Gastrocnemius medialis (tissue), 4 donors: ENCODE data around the gene KRTAP10-2. TPM values are rescaled to one million over a fixed set of nuclear protein-coding genes. Genes with fewer than 3 reads are reported as not detected.

Experiments used
- ATAC-seq, 2 donors: fragments of 150-250 bp; one replicate each; pipeline ENCODE4 v1.9.1; 2016
- DNase-seq, 2 donors: peaks; one replicate each; pipeline ENCODE4 v3.0.0-alpha.2; 2019
- H3K27ac ChIP-seq, 4 donors: fragments of 200-600 bp; sonication (generic); 1 replicate in 1 of 4; 2 replicates in 3 of 4; pipeline ENCODE4 v1.5.1; 2016 to 2018; ENCODE audit warnings: mild to moderate bottlenecking in 2 of 4, moderate library complexity in 1 of 4
- H3K27me3 ChIP-seq, 3 donors: fragments of 200-600 bp; sonication (generic) in 2 of 3; 1 replicate in 1 of 3; 2 replicates in 2 of 3; pipeline versions ENCODE4 v1.5.1 to v1.6.0; 2016 to 2019; ENCODE audit warnings: mild to moderate bottlenecking in 1 of 3, moderate library complexity in 1 of 3
- H3K36me3 ChIP-seq, 2 donors: fragments of 200-600 bp; sonication (generic) in 1 of 2; one replicate each; pipeline ENCODE4 v1.5.1; 2017 to 2018
- H3K4me1 ChIP-seq, 2 donors: fragments of 200-600 bp; sonication (generic) in 1 of 2; one replicate each; pipeline ENCODE4 v1.5.1; 2016 to 2017; ENCODE audit warnings: mild to moderate bottlenecking in 2 of 2
- H3K4me3 ChIP-seq, 4 donors: fragments of 200-600 bp; sonication (generic) in 3 of 4; 1 replicate in 1 of 4; 2 replicates in 3 of 4; pipeline ENCODE4 v1.5.1; 2016 to 2019; ENCODE audit warnings: mild to moderate bottlenecking in 2 of 4
- H3K9me3 ChIP-seq, 3 donors: fragments of 200-600 bp; sonication (generic) in 2 of 3; 1 replicate in 1 of 3; 2 replicates in 2 of 3; pipeline ENCODE4 v1.5.1; 2016 to 2019
- POLR2A ChIP-seq, 2 donors: fragments of 450-650 bp; IDR thresholded peaks; one replicate each; pipeline ENCODE4 v1.6.1; 2017; ENCODE audit warnings: antibody characterized with exemption in 2 of 2, mild to moderate bottlenecking in 2 of 2, moderate library complexity in 2 of 2
- in situ Hi-C, 4 donors: fragments of 200-750 bp; cut with MboI; loops; one replicate each; pipeline versions ENCODE4 v1.15.0 to v1.8.0; 2017; ENCODE audit warnings: low sequenced_read_pairs in 4 of 4
- intact Hi-C: fragments of 100-400 bp; cut with DNase I; formaldehyde crosslinking; loops from one replicate; pipeline ENCODE4 v1.15.1; 2023; ENCODE audit warnings: low total_unique reads
- total RNA-seq, 4 donors: library from RNA; depleted of rRNA; stranded (reverse); fragments of >200 nt; gene quantifications; one replicate each; pipeline versions ENCODE4 v1.1.0 to v1.2.3, GENCODE V29; 2016
- TF ChIP-seq, protein P1 (sequence below), 5 experiments: fragments of 450-650 bp in 3 of 5; fragments of 200-600 bp in 2 of 5; sonication (generic) in 2 of 5; IDR thresholded peaks in 4 of 5; conservative IDR thresholded peaks in 1 of 5; 1 replicate in 4 of 5; 2 replicates in 1 of 5; pipeline ENCODE4 v1.5.1; 2016 to 2019; ENCODE audit warnings: antibody characterized with exemption in 5 of 5, mild to moderate bottlenecking in 3 of 5, moderate library complexity in 3 of 5

KRTAP10-2 gene
- total RNA-seq, 4 donors from 2014 or later, result not detected

DNA sequence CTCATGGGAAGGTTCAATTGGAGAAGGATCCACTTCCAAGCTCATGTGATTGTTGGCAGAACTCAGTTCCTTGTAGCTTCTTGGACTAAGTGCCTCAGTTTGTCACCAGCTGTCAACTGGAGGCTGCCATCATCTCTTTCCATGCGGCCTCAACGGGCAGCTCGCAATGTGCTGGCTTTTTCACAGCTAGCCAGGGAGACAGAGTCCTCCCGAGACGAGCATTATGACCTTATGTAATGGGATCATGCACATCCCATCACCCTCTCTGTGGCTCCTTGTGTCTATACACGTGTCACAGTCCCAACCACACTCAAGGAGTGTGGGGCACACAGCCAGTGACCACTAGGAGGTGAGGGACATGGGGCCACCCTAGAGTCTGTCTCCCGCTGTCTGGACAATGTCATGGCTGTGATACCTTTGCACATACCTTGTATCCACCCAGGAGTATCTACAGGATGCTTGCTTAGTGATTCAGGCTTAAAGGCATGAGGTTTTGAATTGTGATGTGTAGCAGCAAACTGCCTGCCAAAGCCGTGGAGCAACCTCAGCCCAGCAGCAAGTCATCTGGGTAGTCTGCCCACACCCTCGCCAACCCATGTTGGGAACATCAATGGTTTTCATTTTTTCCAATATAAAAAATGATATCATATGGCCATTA lies 44.9 kb upstream of the KRTAP10-2 start:
- H3K9me3 ChIP-seq, result no peaks in the 10 kb centered on the region
- H3K4me3 ChIP-seq, result no peak overlapping the region
- no peak overlapping the region for H3K27ac ChIP-seq
- ATAC-seq, result no peak
- TF ChIP-seq, protein P1, sequence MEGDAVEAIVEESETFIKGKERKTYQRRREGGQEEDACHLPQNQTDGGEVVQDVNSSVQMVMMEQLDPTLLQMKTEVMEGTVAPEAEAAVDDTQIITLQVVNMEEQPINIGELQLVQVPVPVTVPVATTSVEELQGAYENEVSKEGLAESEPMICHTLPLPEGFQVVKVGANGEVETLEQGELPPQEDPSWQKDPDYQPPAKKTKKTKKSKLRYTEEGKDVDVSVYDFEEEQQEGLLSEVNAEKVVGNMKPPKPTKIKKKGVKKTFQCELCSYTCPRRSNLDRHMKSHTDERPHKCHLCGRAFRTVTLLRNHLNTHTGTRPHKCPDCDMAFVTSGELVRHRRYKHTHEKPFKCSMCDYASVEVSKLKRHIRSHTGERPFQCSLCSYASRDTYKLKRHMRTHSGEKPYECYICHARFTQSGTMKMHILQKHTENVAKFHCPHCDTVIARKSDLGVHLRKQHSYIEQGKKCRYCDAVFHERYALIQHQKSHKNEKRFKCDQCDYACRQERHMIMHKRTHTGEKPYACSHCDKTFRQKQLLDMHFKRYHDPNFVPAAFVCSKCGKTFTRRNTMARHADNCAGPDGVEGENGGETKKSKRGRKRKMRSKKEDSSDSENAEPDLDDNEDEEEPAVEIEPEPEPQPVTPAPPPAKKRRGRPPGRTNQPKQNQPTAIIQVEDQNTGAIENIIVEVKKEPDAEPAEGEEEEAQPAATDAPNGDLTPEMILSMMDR (IDR thresholded peaks at IDR 0.05 in 4 of 5, conservative IDR thresholded peaks at IDR 0.05 in 1 of 5), result no peak
- no peak for TF ChIP-seq POLR2A (IDR thresholded peaks at IDR 0.05)
- no peak for DNase-seq
- no peaks in the 10 kb centered on the region for H3K4me1 ChIP-seq
- no peaks in the 10 kb centered on the region for H3K36me3 ChIP-seq
- peaks cover 28 to 52% (median 35%) of the 10 kb centered on the region in 3 donors for H3K27me3 ChIP-seq
- intact Hi-C loops, result no loop called here
- in situ Hi-C loops, result no loop called here

DNA sequence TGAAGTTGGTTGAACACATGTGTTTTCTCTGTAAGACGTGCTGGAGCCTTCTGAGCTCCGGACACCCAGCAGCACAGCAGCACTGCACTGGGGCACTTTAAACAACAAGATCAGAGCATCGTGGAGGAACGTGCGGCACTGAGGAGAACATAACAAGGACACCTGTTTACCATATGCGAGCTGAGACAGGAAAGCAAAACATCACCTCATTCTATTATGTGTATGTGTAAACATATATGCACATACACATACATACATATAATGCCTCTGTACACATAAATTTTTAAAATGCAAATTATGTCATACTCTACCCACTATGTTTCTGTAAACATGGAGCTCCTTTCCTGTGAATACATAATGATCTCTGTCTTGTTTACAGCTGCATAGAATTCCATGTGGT lies 44.2 kb upstream of the KRTAP10-2 start:
- H3K9me3 ChIP-seq, result no peaks in the 10 kb centered on the region
- H3K36me3 ChIP-seq, result no peaks in the 10 kb centered on the region
- peaks cover 25 to 49% (median 35%) of the 10 kb centered on the region in 3 donors for H3K27me3 ChIP-seq
- ATAC-seq, result no peak
- in situ Hi-C loops, result no loop called here
- intact Hi-C loops, result no loop called here
- H3K27ac ChIP-seq, result no peak overlapping the region
- no peak for TF ChIP-seq POLR2A (IDR thresholded peaks at IDR 0.05)
- TF ChIP-seq, protein P1 (IDR thresholded peaks at IDR 0.05 in 4 of 5, conservative IDR thresholded peaks at IDR 0.05 in 1 of 5), result no peak
- DNase-seq, result no peak
- no peaks in the 10 kb centered on the region for H3K4me1 ChIP-seq
- H3K4me3 ChIP-seq, result no peak overlapping the region

DNA sequence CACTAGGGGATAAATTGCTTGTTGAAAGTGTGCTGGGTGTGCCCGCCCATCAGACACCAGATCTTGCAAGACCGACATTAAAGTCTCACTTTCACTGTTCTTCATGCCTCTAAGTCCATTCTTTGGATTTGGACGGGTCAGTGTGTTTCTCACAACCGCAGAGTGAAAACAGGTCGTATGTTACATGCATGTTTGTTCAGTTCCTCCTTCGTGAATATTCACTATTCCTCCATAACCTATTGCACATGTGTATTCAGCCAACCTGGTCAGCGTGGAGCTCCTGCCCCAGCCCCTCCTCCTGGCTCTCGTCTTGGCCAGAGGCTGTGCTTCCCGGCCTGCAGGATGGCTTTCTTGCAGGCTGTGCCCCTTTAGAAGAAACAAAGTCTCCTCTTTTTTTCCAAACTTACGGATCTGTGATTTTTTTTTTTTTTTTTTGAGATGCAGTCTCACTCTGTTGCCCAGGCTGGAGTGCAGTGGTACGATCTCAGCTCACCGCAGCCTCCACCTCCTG lies 43.2 kb upstream of the KRTAP10-2 start:
- DNase-seq (no peak), ATAC-seq (no peak)
- H3K4me1 ChIP-seq, result no peaks in the 10 kb centered on the region
- intact Hi-C loops (no loop called here), in situ Hi-C loops (no loop called here)
- no peaks in the 10 kb centered on the region for H3K36me3 ChIP-seq
- no peak overlapping the region for H3K27ac ChIP-seq
- H3K27me3 ChIP-seq, result peaks cover 22 to 48% (median 28%) of the 10 kb centered on the region in 3 donors
- TF ChIP-seq, protein P1 (IDR thresholded peaks at IDR 0.05 in 4 of 5, conservative IDR thresholded peaks at IDR 0.05 in 1 of 5), result no peak
- no peak for TF ChIP-seq POLR2A (IDR thresholded peaks at IDR 0.05)
- H3K4me3 ChIP-seq, result no peak overlapping the region
- H3K9me3 ChIP-seq, result no peaks in the 10 kb centered on the region

DNA sequence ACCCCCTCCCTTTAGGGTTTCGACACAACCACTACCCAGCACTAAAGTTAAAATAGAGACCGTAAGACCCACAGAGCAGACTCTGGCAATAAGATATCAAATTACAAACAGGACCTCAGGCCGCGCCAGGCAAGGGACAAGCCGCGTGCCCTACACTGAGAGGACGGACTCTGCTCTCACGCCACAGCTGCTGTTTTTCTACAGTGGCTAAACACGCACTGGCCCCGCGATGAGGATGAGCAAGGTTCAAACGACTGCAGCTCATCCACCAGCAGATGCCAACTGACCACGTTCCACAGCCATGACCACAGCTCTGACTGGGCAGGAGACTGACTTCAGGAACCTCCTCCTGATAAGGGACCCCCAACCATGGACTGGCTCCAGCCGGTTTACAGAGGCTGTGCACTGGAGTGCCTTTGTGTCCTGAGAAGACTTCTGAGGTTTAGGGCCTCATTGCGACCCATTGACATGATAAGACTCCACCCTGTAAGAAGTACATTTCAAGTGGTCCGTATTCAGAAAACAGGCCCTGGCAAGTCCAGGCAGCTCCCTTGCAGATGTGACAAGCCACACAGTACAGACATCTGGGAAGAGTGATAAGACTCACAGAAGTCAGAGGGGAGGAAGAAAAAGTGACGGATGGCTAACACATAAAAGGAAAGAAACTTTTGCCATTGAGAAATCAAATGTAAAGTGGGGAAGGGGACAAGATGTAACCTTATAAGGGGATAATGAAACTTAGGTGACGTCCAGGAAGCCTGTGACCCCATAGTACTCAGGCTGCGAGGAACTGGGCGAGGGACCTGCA lies 42.5 kb upstream of the KRTAP10-2 start:
- Histone ChIP-seq H3K27me3 (peaks cover 19 to 47% (median 26%) of the 10 kb centered on the region in 3 donors), H3K36me3 (no peaks in the 10 kb centered on the region), H3K4me1 (no peaks in the 10 kb centered on the region), H3K9me3 (no peaks in the 10 kb centered on the region), H3K4me3 (no peak overlapping the region), H3K27ac (no peak overlapping the region)
- in situ Hi-C loops, result no loop called here
- TF ChIP-seq, protein P1 (IDR thresholded peaks at IDR 0.05 in 4 of 5, conservative IDR thresholded peaks at IDR 0.05 in 1 of 5), result no peak
- no peak for TF ChIP-seq POLR2A (IDR thresholded peaks at IDR 0.05)
- intact Hi-C loops, result no loop called here
- no peak for DNase-seq
- no peak for ATAC-seq
